H54 (cell line): Measurements from ENCODE around the gene SARM1.

ENCODE experiments used
- DNase-seq: peaks from one replicate; pipeline ENCODE4 v3.0.0; 2011; ENCODE audit warnings: low spot score, mixed read lengths; ENCODE audit not compliant: insufficient read length
- FAIRE-seq: peaks from 3 replicates; lab custom pipeline; 2011; peaks lifted over from hg19 to GRCh38; lab: Jason Lieb, UNC
- POLR2A ChIP-seq: IDR thresholded peaks from 2 replicates; pipeline ENCODE4 v1.6.1; 2011; ENCODE audit warnings: low read depth, mild to moderate bottlenecking, low read length

The SARM1 gene

GRCh38 chr17:28390141-28390540, 18.6 kb downstream of the SARM1 start:
- no peak for DNase-seq
- FAIRE-seq, result no peak
- TF ChIP-seq POLR2A, result no peak

GRCh38 chr17:28390563-28390962, 19.1 kb downstream of the SARM1 start:
- no peak for TF ChIP-seq POLR2A
- FAIRE-seq, result no peak

GRCh38 chr17:28390984-28391383, 19.5 kb downstream of the SARM1 start:
- FAIRE-seq, result no peak
- no peak for TF ChIP-seq POLR2A
- DNase-seq, result no peak

More at GRCh38 chr17:28390563-28390962, 19.1 kb downstream of the SARM1 start:
- no peak for DNase-seq

- TF ChIP-seq POLR2A, result no peak
- FAIRE-seq (no peak), DNase-seq (no peak)
These were observed 19.9 kb downstream of the SARM1 start for GRCh38 chr17:28391401-28391800.

- DNase-seq, result no peak
These were observed 21.0 kb downstream of the SARM1 start for GRCh38 chr17:28392491-28392890.

GRCh38 chr17:28394337-28395116, 23.0 kb downstream of the SARM1 start:
- FAIRE-seq (no peak), DNase-seq (no peak)
- no peak for TF ChIP-seq POLR2A

More at GRCh38 chr17:28392491-28392890, 21.0 kb downstream of the SARM1 start:
- no peak for FAIRE-seq
- no peak for TF ChIP-seq POLR2A

GRCh38 chr17:28395426-28395825, 23.9 kb downstream of the SARM1 start:
- DNase-seq (no peak), FAIRE-seq (no peak)
- TF ChIP-seq POLR2A, result no peak

GRCh38 chr17:28395968-28396367, 24.5 kb downstream of the SARM1 start:
- no peak for DNase-seq
- no peak for FAIRE-seq
- no peak for TF ChIP-seq POLR2A

- no peak for DNase-seq
- TF ChIP-seq POLR2A, result no peak
These were observed 25.2 kb downstream of the SARM1 start for GRCh38 chr17:28396635-28397239.

GRCh38 chr17:28397275-28397674, 25.8 kb downstream of the SARM1 start:
- TF ChIP-seq POLR2A, result no peak
- FAIRE-seq (no peak), DNase-seq (no peak)

More at GRCh38 chr17:28396635-28397239, 25.2 kb downstream of the SARM1 start:
- no peak for FAIRE-seq

- no peak for TF ChIP-seq POLR2A
- DNase-seq, result no peak
- no peak for FAIRE-seq
These were observed 26.3 kb downstream of the SARM1 start for GRCh38 chr17:28397687-28398279.

- DNase-seq (no peak), FAIRE-seq (no peak)
- TF ChIP-seq POLR2A, result no peak
These were observed 26.9 kb downstream of the SARM1 start for GRCh38 chr17:28398280-28398981.

- no peak for TF ChIP-seq POLR2A
- DNase-seq (no peak), FAIRE-seq (no peak)
These were observed 28.3 kb downstream of the SARM1 start for GRCh38 chr17:28399808-28400207.

GRCh38 chr17:28402224-28402630, 30.7 kb downstream of the SARM1 start:
- no peak for TF ChIP-seq POLR2A
- FAIRE-seq (no peak), DNase-seq (no peak)

GRCh38 chr17:28402844-28403243, 31.4 kb downstream of the SARM1 start:
- no peak for FAIRE-seq
- TF ChIP-seq POLR2A, result no peak

More at GRCh38 chr17:28402844-28403243, 31.4 kb downstream of the SARM1 start:
- no peak for DNase-seq
